GM18508 (cell line): Measurements from ENCODE around the gene PDZRN4.
"Not testable (repeated sequence)": the region's sequence is repeated elsewhere in the genome, so short reads cannot be mapped to it uniquely, and the experiment has no call there.

ENCODE experiments used
- ATAC-seq: cut with Tn5 transposase; IDR thresholded peaks from one replicate; pipeline ENCODE4 v1.9.1; 2021; ENCODE audit warnings: moderate number of reproducible peaks; ENCODE audit not compliant: insufficient read depth, unreplicated experiment

The PDZRN4 gene

GRCh38 chr12:41213107-41213506 is 25.0 kb downstream of the PDZRN4 start:
- no peak for ATAC-seq

GRCh38 chr12:41213648-41214047 is 25.5 kb downstream of the PDZRN4 start:
- ATAC-seq, result no peak

GRCh38 chr12:41217727-41218126 is 29.6 kb downstream of the PDZRN4 start:
- ATAC-seq, result no peak

- no peak for ATAC-seq
Measured at GRCh38 chr12:41220931-41221330, 32.8 kb downstream of the PDZRN4 start.

GRCh38 chr12:41221491-41221890 is 33.4 kb downstream of the PDZRN4 start:
- ATAC-seq, result no peak

- ATAC-seq, result no peak
Measured at GRCh38 chr12:41223600-41223999, 35.5 kb downstream of the PDZRN4 start.

GRCh38 chr12:41224066-41224465 is 35.9 kb downstream of the PDZRN4 start:
- no peak for ATAC-seq

GRCh38 chr12:41225179-41225578 is 37.1 kb downstream of the PDZRN4 start:
- ATAC-seq, result no peak

GRCh38 chr12:41228066-41228820 is 40.1 kb downstream of the PDZRN4 start:
- no peak for ATAC-seq

GRCh38 chr12:41230756-41231155 is 42.6 kb downstream of the PDZRN4 start:
- no peak for ATAC-seq

GRCh38 chr12:41234692-41235091 is 46.6 kb downstream of the PDZRN4 start:
- no peak for ATAC-seq

GRCh38 chr12:41242603-41243002 is 54.5 kb downstream of the PDZRN4 start:
- ATAC-seq, result no peak

GRCh38 chr12:41248391-41248790 is 60.3 kb downstream of the PDZRN4 start:
- no peak for ATAC-seq

- ATAC-seq, result no peak
Measured at GRCh38 chr12:41250748-41251147, 62.6 kb downstream of the PDZRN4 start.

GRCh38 chr12:41254004-41254914 is 66.1 kb downstream of the PDZRN4 start:
- no peak for ATAC-seq

GRCh38 chr12:41263196-41263595 is 75.1 kb downstream of the PDZRN4 start:
- not testable (repeated sequence) for ATAC-seq

GRCh38 chr12:41264281-41264680 is 76.2 kb downstream of the PDZRN4 start:
- no peak for ATAC-seq

GRCh38 chr12:41269056-41269455 is 80.9 kb downstream of the PDZRN4 start:
- ATAC-seq, result no peak

- ATAC-seq, result no peak
Measured at GRCh38 chr12:41271489-41271888, 83.4 kb downstream of the PDZRN4 start.

- no peak for ATAC-seq
Measured at GRCh38 chr12:41274643-41275042, 86.5 kb downstream of the PDZRN4 start.
